Keratinocyte (primary cell): Measurements from ENCODE around the gene ADRM1.

ENCODE experiments used
- CTCF ChIP-seq, 3 experiments: IDR thresholded peaks in 1 of 3; conservative IDR thresholded peaks in 1 of 3; optimal IDR thresholded peaks in 1 of 3; 2 replicates in 2 of 3; 3 replicates in 1 of 3; pipeline versions ENCODE3 to v1.5.1; 2011; ENCODE audit warnings: low read length in 3 of 3, mild to moderate bottlenecking in 3 of 3, moderate library complexity in 2 of 3, control low read depth in 1 of 3, inconsistent platforms in 1 of 3; ENCODE audit not compliant: insufficient read depth in 2 of 3; ENCODE audit errors: extremely low read depth in 1 of 3
- EZH2 ChIP-seq: IDR thresholded peaks from one replicate; pipeline ENCODE4 v1.6.1; 2012; ENCODE audit warnings: inconsistent platforms, mild to moderate bottlenecking, low read length, moderate library complexity

GRCh38 chr20:62349556-62350097, 46.8 kb downstream of the ADRM1 start:
- TF ChIP-seq EZH2, result no peak
- TF ChIP-seq CTCF (optimal IDR thresholded peaks at IDR 0.05 in 1 of 3, IDR thresholded peaks at IDR 0.05 in 1 of 3, conservative IDR thresholded peaks at IDR 0.05 in 1 of 3; ENCODE audit: extremely low read depth in 1 of 3, insufficient read depth in 2 of 3, low read length in 3 of 3), result no peak
